Naive thymus-derived CD8-positive, alpha-beta T cell (primary cell): Measurements from ENCODE around the gene TRIM66. TPM values are rescaled to one million over a fixed set of nuclear protein-coding genes. Genes with fewer than 3 reads are reported as not detected.

Experiments used
- ATAC-seq, 2 donors: fragments of 150-1000 bp; cut with Tn5 transposase in 1 of 2; sonication (Bioruptor Pico), chemical (Tn5 transposase) in 1 of 2; 1 replicate in 1 of 2; 2 replicates in 1 of 2; pipeline ENCODE4 v1.10.0; 2021; ENCODE audit warnings: mild to moderate bottlenecking in 2 of 2, moderate library complexity in 2 of 2
- POLR2A ChIA-PET: fragments of 350-600 bp; sonication (Branson Sonifier 250); formaldehyde crosslinking; loops from one replicate; lab custom pipeline; 2021; ENCODE audit warnings: antibody characterized with exemption; lab: Charles Lee
- DNase-seq, 10 donors: peaks; one replicate each; pipeline versions ENCODE4 v3.0.0 to v3.0.0-alpha.2; 2020 to 2022
- H3K27ac Mint-ChIP-seq, 10 donors: one replicate each; pipeline ENCODE4 v1.8.0; 2020 to 2022; ENCODE audit warnings: mild to moderate bottlenecking in 10 of 10, mixed read lengths in 10 of 10, moderate library complexity in 4 of 10, inconsistent platforms in 1 of 10
- H3K27me3 Mint-ChIP-seq, 5 donors: one replicate each; pipeline ENCODE4 v1.8.0; 2021 to 2022; ENCODE audit warnings: mixed read lengths in 5 of 5
- H3K36me3 Mint-ChIP-seq, 3 donors: one replicate each; pipeline ENCODE4 v1.8.0; 2020 to 2022; ENCODE audit warnings: mixed read lengths in 3 of 3, mild to moderate bottlenecking in 2 of 3, inconsistent platforms in 1 of 3
- H3K4me1 Mint-ChIP-seq, 4 donors: one replicate each; pipeline ENCODE4 v1.8.0; 2021 to 2022; ENCODE audit warnings: mixed read lengths in 4 of 4
- H3K4me3 Mint-ChIP-seq, 10 donors: one replicate each; pipeline ENCODE4 v1.8.0; 2020 to 2022; ENCODE audit warnings: mild to moderate bottlenecking in 10 of 10, mixed read lengths in 10 of 10, moderate library complexity in 6 of 10, inconsistent platforms in 1 of 10
- H3K9me3 Mint-ChIP-seq, 9 donors: one replicate each; pipeline ENCODE4 v1.8.0; 2020 to 2022; ENCODE audit warnings: mixed read lengths in 9 of 9, mild to moderate bottlenecking in 3 of 9, inconsistent platforms in 1 of 9, moderate library complexity in 1 of 9
- polyA plus RNA-seq, 3 donors: library from polyadenylated mRNA; unstranded; fragments of 300-500 nt; fragmentation: Illumina TruSeq; gene quantifications; one replicate each; pipeline ENCODE4 v1.2.3, GENCODE V29; 2021
- total RNA-seq, 8 experiments: library from RNA in 2 of 8; stranded (reverse) in 2 of 8; gene quantifications; one replicate each; pipeline ENCODE4 v1.2.3 and lab custom pipeline; 2021 to 2026

TRIM66 gene
- total and polyA plus RNA-seq, 5 experiments from 2014 or later, result 0.14 to 50.8 (median 0.53) TPM

DNA sequence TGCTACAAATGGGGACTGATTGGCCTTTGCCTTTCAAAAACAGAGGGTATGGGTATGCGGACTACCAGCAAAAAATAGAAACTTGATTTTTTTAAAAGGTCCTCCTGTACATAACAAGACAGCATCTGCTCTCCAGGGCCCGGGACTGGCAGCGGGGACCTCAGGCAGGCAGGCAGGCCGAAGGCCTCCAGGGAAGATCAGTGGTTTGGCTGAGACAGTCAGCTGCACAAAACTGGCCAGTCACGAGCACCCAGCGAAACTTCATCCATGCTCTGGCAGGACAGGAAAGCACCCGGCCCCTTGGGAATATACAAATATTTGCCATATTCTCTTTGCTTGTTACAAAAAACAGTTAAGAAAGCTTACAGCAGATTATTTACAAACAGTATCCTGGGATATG, 11.1 kb upstream of the TRIM66 start:
- no peak for ATAC-seq
- H3K9me3 Mint-ChIP-seq, result no peaks in the 10 kb centered on the region
- no peak for DNase-seq
- H3K27me3 Mint-ChIP-seq, result no peaks in the 10 kb centered on the region
- peaks cover 12 to 23% (median 15%) of the 10 kb centered on the region in 4 donors for H3K4me1 Mint-ChIP-seq
- H3K27ac Mint-ChIP-seq, result peak overlapping the region in 1 of 10 donors; percentile 17
- POLR2A ChIA-PET, result interaction anchor here (1.2 kb wide), 1 partner anchor 11 kb away, joined by 4 read pairs; the partner anchor contains the start of genes RPL27A and TRIM66
- no peak overlapping the region for H3K4me3 Mint-ChIP-seq
- peaks cover 0 to 4% (median 0%) of the 10 kb centered on the region in 3 donors for H3K36me3 Mint-ChIP-seq

DNA sequence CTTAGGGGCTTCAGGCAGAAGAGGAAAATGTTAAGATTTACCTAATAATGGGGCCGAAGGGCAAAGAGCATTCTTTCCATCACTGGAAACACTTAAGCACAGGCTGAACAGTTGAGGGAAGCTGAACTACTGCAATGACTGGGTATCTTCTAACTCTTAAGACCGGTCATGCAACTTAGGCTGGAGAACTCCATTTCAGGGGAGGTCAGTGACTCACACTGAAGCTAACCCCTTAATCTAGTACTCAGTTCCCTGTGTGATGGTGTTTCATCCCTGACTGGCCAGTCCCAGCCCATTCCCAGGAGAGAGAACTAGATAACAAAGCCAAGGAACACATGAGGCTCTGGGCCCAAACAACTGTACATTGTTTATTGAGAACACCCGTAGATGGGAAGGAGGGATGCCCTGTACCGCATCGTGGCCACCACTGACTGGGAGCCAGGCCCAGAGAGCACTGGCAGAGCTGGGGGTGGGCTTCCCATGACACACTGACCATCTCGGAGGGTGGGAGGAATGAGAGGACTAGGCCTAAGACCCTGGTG, 10.6 kb upstream of the TRIM66 start:
- Mint-ChIP-seq H3K27ac (no peak overlapping the region), H3K4me1 (peaks cover 14 to 28% (median 20%) of the 10 kb centered on the region in 4 donors), H3K4me3 (no peak overlapping the region), H3K9me3 (no peaks in the 10 kb centered on the region), H3K27me3 (no peaks in the 10 kb centered on the region), H3K36me3 (peaks cover 0 to 4% (median 0%) of the 10 kb centered on the region in 3 donors)
- POLR2A ChIA-PET, result interaction anchor here (1.2 kb wide), 1 partner anchor 11 kb away, joined by 4 read pairs; the partner anchor contains the start of genes RPL27A and TRIM66
- DNase-seq, result no peak
- no peak for ATAC-seq

DNA sequence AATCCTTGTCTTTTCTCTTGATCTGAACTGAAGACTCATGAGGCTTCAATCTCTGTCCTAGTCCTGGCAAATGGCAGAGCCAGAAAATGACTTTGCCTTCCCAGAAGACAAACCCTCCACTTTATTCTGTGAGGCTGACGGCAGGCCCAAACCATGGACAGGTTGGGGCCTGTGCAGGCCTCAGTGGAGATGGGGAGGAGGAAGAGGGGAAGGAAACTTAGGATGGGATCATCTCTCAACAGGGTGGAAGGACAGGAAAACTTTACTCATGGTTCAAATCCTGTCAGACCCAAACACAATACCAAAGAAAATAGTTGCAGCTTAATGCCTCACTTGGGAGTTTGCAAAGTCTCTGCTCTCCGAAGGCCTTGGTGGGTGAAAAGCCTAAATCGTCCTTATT, 10.0 kb upstream of the TRIM66 start:
- DNase-seq, result no peak
- Mint-ChIP-seq H3K4me3 (no peak overlapping the region), H3K9me3 (no peaks in the 10 kb centered on the region), H3K27ac (no peak overlapping the region), H3K4me1 (peaks cover 18 to 30% (median 25%) of the 10 kb centered on the region in 4 donors), H3K27me3 (no peaks in the 10 kb centered on the region), H3K36me3 (peaks cover 0 to 4% (median 0%) of the 10 kb centered on the region in 3 donors)
- no peak for ATAC-seq
- POLR2A ChIA-PET, result interaction anchor here (1.2 kb wide), 1 partner anchor 10 kb away, joined by 4 read pairs; the partner anchor contains the start of genes RPL27A and TRIM66

DNA sequence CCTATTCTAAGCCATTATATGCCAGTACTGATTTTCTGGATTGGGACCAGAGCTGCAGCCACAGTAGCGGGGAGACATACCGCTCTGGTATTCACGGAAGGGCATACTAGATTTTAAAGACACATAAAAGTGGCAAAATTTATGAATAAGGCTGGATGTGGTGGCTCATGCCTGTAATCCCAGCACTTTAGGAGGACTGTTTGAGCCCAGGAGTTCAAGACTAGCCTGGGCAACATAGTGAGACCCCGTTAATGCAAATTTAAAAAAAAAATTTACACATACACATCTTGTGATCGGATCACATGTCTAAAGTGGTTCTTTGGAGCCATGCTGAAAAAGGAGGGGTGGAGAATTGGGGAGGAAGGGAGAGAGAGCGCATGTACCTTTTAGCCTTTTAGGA, 9.1 kb upstream of the TRIM66 start:
- peaks cover 18 to 28% (median 27%) of the 10 kb centered on the region in 4 donors for H3K4me1 Mint-ChIP-seq
- POLR2A ChIA-PET, result interaction anchor here (1.3 kb wide), 2 partner anchors 9 to 10 kb away, joined by 4 read pairs; partner anchors contain the start of genes RPL27A and TRIM66
- no peaks in the 10 kb centered on the region for H3K27me3 Mint-ChIP-seq
- no peak for DNase-seq
- no peak overlapping the region for H3K27ac Mint-ChIP-seq
- peaks cover 0 to 4% (median 4%) of the 10 kb centered on the region in 3 donors for H3K36me3 Mint-ChIP-seq
- ATAC-seq, result no peak
- no peak overlapping the region for H3K4me3 Mint-ChIP-seq
- no peaks in the 10 kb centered on the region for H3K9me3 Mint-ChIP-seq

DNA sequence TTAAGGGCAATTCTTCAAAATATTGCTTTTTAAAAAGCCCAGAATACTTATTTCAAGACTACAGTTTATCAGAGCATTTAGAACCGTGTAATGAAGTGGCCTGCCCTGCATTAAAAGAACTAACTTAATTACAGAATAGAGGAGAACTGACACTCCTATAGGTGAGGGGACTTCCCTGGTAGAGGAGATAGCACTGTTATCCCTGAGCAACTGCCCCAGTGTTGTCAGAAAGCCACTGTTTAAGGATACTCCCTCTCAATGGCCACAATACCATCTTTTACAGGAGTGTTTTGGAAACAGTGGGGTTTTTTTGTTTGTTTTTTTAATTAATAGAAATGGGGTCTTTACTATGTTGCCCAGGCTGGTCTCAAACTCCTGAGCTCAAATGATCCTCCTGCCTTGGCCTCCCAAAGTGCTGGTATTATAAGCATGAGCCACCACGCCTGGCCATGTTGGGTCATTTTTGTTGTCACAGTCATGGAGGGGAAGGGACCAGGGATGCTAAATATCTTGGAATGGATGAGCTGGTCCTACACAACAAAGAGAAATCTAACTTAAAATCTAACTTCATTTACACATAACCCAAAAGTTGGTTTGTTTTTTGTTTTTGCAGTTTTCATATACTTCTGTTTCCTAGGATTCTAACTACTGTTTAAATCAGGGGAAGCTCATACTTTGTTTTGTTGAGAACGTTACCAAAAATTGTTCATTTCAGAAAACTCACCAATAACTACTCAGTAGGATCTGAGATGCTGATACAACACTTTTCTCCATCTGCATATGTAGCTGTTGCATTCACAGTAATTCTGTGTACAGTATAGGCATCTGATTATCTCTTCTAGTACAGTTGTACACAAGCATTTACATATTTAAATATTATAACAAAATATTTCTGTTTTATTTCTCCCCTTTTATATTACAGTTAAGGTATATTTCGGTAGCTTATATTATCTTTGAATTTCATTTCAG, 8.2 kb upstream of the TRIM66 start:
- Mint-ChIP-seq H3K27me3 (no peaks in the 10 kb centered on the region), H3K9me3 (no peaks in the 10 kb centered on the region), H3K36me3 (peaks cover 0 to 14% (median 4%) of the 10 kb centered on the region in 3 donors), H3K27ac (peak overlapping the region in 5 of 10 donors; percentile 29 to 99 (median 96)), H3K4me1 (peaks cover 18 to 28% (median 27%) of the 10 kb centered on the region in 4 donors), H3K4me3 (peak overlapping the region; percentile 90 to 98 (median 96))
- DNase-seq (no peak), ATAC-seq (no peak)
- POLR2A ChIA-PET, result interaction anchor here (1.3 kb wide), 2 partner anchors 8 to 9 kb away, joined by 4 read pairs; partner anchors contain the start of genes RPL27A and TRIM66

DNA sequence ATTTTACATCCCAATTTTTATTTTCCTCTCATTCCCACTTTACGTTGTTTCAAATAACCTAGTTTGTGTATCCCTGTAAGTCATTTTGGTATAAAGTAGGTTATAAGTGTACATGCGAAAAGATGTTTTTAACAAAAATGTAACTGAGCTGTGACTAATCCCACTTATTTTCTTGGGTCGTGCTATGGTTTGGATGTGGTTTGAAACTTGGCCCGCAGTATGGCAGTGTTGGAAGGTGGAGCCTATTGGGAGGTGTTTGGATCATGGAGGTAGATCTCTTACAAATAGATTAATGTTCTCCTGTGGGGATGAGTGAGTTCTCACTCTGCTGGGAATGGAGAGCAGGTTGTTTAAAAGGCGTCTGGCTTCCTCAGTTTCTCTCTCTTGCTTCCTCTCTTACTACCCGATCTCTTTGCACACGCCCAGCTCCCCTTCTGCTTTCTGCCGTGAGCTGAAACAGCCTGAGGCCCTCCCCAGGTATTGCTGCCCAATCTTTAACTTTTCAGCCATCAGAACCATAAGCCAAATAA, 7.3 kb upstream of the TRIM66 start:
- peak overlapping the region in 9 of 10 donors; percentile 87 to 99 (median 97) for H3K27ac Mint-ChIP-seq
- H3K9me3 Mint-ChIP-seq, result no peaks in the 10 kb centered on the region
- ATAC-seq (no peak), DNase-seq (no peak)
- H3K27me3 Mint-ChIP-seq, result no peaks in the 10 kb centered on the region
- peaks cover 22 to 36% (median 34%) of the 10 kb centered on the region in 4 donors for H3K4me1 Mint-ChIP-seq
- POLR2A ChIA-PET, result interaction anchor here (1.1 kb wide), 1 partner anchor 9 kb away, joined by 3 read pairs; no protein-coding TSS in a partner anchor
- H3K4me3 Mint-ChIP-seq, result peak overlapping the region; percentile 90 to 98 (median 96)
- peaks cover 0 to 22% (median 8%) of the 10 kb centered on the region in 3 donors for H3K36me3 Mint-ChIP-seq

DNA sequence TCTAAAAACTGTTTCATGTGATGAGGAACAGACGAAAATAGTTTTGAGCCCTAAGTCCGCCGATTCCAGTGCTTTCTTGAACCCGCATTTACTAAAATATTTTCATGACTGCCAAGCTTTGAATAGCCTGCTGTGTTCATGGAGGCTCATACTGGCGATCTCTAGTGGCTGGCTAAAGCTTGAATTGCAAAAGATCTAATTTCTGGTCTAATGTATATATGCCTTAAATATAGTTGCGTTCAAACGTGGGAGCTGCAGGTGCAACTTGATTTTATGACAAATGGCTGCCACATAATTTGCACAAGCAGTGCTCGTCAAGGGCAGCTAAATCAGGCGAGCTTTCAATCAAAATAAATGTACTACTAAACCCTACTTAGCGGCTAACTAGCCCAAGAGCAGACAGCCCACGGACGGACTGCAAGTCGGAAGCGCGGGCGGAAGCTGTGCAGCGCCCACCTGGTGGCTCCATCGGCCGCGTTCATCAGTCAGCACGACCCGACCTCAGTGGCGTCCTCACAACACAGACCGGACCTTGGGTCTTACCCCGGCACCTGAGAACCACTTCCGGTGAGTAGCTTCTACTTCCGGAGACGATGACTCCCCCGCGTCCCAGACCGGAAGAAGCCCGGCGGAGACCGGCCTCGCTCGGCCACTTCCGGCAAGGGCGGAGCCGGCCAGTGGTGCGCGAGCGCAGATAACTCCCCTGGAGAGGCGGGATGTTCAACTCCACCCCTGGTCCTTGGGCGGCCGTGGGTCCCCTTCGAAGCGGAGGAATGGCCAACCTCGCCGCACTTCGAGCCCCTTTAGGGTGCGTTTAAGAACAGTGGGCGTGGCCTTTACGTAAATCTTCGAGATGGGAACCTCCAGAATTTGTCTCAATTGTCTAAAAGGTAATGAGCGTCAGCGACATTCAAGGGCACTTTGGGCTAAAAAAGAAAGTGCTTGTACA, 6.2 kb upstream of the TRIM66 start:
- Mint-ChIP-seq H3K27ac (peak overlapping the region; percentile 96 to 99 (median 97)), H3K36me3 (peaks cover 0 to 33% (median 15%) of the 10 kb centered on the region in 3 donors), H3K4me3 (peak overlapping the region; percentile 90 to 98 (median 96)), H3K27me3 (no peaks in the 10 kb centered on the region), H3K4me1 (peaks cover 25 to 47% (median 45%) of the 10 kb centered on the region in 4 donors), H3K9me3 (no peaks in the 10 kb centered on the region)
- POLR2A ChIA-PET, result interaction anchor here (0.7 to 2.2 kb wide), 8 partner anchors 9 to 772 kb away, joined by 3 to 9 read pairs (median 3); partner anchors contain the start of genes EIF3F, TMEM9B and ZNF143
- peak; percentile 53 to 87 (median 67) for DNase-seq
- ATAC-seq, result peak; percentile 81 to 87

DNA sequence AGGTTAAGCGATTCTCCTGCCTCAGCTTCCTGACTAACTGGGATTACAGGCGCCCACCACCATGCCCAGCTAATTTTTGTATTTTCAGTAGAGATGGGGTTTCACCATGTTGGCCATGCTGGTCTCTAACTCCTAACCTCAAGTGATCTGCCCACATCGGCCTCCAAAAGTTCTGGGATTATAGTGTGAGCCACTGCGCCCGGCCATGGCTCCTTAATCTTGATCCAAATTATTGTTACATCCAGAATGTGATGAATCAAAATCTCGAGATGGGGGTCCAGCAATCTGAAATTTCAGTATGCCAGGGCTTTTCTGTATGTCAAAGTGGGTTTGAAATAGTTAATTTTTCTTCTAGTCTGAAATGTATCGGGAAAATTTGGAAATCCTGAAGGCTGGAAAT, 3.9 kb upstream of the TRIM66 start:
- peaks cover 31 to 64% (median 57%) of the 10 kb centered on the region in 4 donors for H3K4me1 Mint-ChIP-seq
- DNase-seq (no peak), ATAC-seq (no peak)
- H3K27me3 Mint-ChIP-seq, result no peaks in the 10 kb centered on the region
- H3K36me3 Mint-ChIP-seq, result peaks cover 0 to 38% (median 15%) of the 10 kb centered on the region in 3 donors
- no peaks in the 10 kb centered on the region for H3K9me3 Mint-ChIP-seq
- peak overlapping the region in 1 of 10 donors; percentile 4 for H3K4me3 Mint-ChIP-seq
- POLR2A ChIA-PET, result no interaction called here
- no peak overlapping the region for H3K27ac Mint-ChIP-seq

DNA sequence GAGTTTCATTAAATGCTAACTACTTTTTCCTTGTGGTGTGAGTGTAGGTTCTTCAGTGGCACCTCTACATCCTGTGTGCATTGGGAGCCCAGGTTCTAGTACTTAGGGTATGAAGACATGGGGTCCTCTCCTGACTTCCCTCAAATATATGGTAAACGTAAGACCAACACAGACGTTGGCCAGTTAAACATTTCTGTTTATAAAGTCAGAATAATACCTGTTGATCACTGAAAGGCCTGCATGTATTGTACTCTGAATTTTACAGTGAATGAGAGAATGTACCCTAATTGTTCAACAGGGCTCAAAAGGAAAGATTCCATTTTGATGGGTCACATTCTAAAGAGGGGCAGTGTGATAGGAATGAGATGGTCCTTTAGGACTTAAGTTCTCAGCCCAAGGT, 3.4 kb upstream of the TRIM66 start:
- no peak for DNase-seq
- POLR2A ChIA-PET, result no interaction called here
- Mint-ChIP-seq H3K9me3 (peaks cover 0 to 3% (median 0%) of the 10 kb centered on the region in 9 donors), H3K4me3 (peak overlapping the region in 4 of 10 donors; percentile 14 to 97 (median 76)), H3K36me3 (peaks cover 1 to 38% (median 15%) of the 10 kb centered on the region in 3 donors), H3K4me1 (peaks cover 32 to 66% (median 60%) of the 10 kb centered on the region in 4 donors), H3K27me3 (no peaks in the 10 kb centered on the region), H3K27ac (peak overlapping the region in 6 of 10 donors; percentile 11 to 70 (median 40))
- no peak for ATAC-seq

DNA sequence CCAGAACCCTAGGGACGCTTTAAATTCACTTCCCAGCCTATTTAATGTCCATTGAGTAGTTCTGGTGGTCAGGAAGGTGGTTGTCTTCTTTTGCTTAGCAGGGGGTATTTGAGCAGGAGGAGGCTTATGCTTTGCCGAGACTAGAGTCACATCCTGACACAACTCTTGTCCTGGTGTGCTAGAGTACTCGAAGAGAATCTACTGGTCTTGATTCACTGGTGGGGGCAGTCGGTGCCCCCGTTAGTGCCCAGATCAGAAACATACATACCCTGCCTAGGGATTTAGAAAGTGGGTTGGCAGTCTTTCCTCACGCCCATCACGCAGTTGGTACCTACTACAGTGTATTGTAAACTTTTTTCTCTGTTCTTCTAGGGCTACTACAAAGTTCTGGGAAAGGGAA, 2.8 kb upstream of the TRIM66 start:
- Mint-ChIP-seq H3K27ac (peak overlapping the region in 8 of 10 donors; percentile 32 to 99 (median 68)), H3K4me1 (peaks cover 37 to 71% (median 66%) of the 10 kb centered on the region in 4 donors), H3K9me3 (peaks cover 0 to 8% (median 0%) of the 10 kb centered on the region in 9 donors), H3K36me3 (peaks cover 6 to 40% (median 15%) of the 10 kb centered on the region in 3 donors), H3K27me3 (no peaks in the 10 kb centered on the region), H3K4me3 (peak overlapping the region in 7 of 10 donors; percentile 8 to 97 (median 86))
- POLR2A ChIA-PET, result no interaction called here
- ATAC-seq (no peak), DNase-seq (no peak)
